HEK293 (cell line): ENCODE results near the gene HP.

ENCODE experiments used
- CTCF ChIP-seq: fragments of 450-650 bp; formaldehyde crosslinking; IDR thresholded peaks from 2 replicates; pipeline ENCODE4 v1.5.1; 2016; ENCODE audit warnings: missing biosample characterization, missing genetic modification characterization
- MYNN ChIP-seq: fragments of 450-650 bp; formaldehyde crosslinking; IDR thresholded peaks from 2 replicates; pipeline ENCODE4 v1.5.1; 2016; ENCODE audit warnings: missing biosample characterization, missing genetic modification characterization, borderline replicate concordance
- REST ChIP-seq: fragments of 450-650 bp; formaldehyde crosslinking; IDR thresholded peaks from 2 replicates; pipeline ENCODE4 v1.5.1; 2016; ENCODE audit warnings: missing biosample characterization, missing genetic modification characterization
- ZNF138 ChIP-seq: fragments of 450-650 bp; formaldehyde crosslinking; IDR thresholded peaks from 2 replicates; pipeline ENCODE4 v1.5.1; 2016; ENCODE audit warnings: missing biosample characterization, missing genetic modification characterization, borderline replicate concordance
- ZNF175 ChIP-seq: fragments of 450-650 bp; formaldehyde crosslinking; IDR thresholded peaks from 2 replicates; pipeline ENCODE4 v1.5.1; 2016; ENCODE audit warnings: missing biosample characterization, missing genetic modification characterization
- ZNF302 ChIP-seq: fragments of 450-650 bp; formaldehyde crosslinking; IDR thresholded peaks from 2 replicates; pipeline ENCODE4 v1.5.1; 2016; ENCODE audit warnings: missing biosample characterization, missing genetic modification characterization, low read depth
- ZNF558 ChIP-seq: fragments of 450-650 bp; formaldehyde crosslinking; IDR thresholded peaks from 2 replicates; pipeline ENCODE4 v1.5.1; 2016; ENCODE audit warnings: missing biosample characterization, missing genetic modification characterization

- TF ChIP-seq ZNF175 (tag by site-specific recombination) (no peak), ZNF138 (tag by site-specific recombination) (no peak), CTCF (tag by site-specific recombination) (no peak), REST (tag by site-specific recombination) (no peak), MYNN (tag by site-specific recombination) (no peak), ZNF558 (tag by site-specific recombination) (no peak), ZNF302 (no peak)
Observed at GRCh38 chr16:72018470-72018869, 35.8 kb upstream of the HP start.
